Ovary (tissue), 3 donors: ENCODE measurements around the gene TPO.

Source experiments
- CTCF ChIP-seq, 3 donors: fragments of 450-650 bp in 2 of 3; fragments of 200-600 bp in 1 of 3; IDR thresholded peaks; one replicate each; pipeline versions ENCODE4 v1.5.1 to v1.8.0; 2016 to 2022; ENCODE audit warnings: antibody characterized with exemption in 3 of 3, mild to moderate bottlenecking in 1 of 3
- EP300 ChIP-seq: sonication (generic); formaldehyde crosslinking; IDR thresholded peaks from one replicate; pipeline ENCODE4 v1.6.1; 2017; ENCODE audit warnings: antibody characterized with exemption
- POLR2A ChIP-seq: fragments of 450-650 bp; IDR thresholded peaks from one replicate; pipeline ENCODE4 v1.6.1; 2017; ENCODE audit warnings: antibody characterized with exemption, mild to moderate bottlenecking, moderate library complexity
- donor health status: DM: no; HTN: no; CAD: no.

GRCh38 chr2:1511455-1511854, 98.2 kb downstream of the TPO start:
- TF ChIP-seq CTCF (IDR thresholded peaks at IDR 0.05) (no peak), EP300 (no peak), POLR2A (no peak)
